Neural cell (in vitro differentiated cells): ENCODE results near the gene FLT1.

Experiments
- CTCF ChIP-seq: fragments of 450-650 bp; IDR thresholded peaks from 2 replicates; pipeline ENCODE4 v1.5.1; 2014; ENCODE audit warnings: antibody characterized with exemption, mild to moderate bottlenecking, moderate library complexity; ENCODE audit not compliant: poor library complexity, severe bottlenecking
- EP300 ChIP-seq: fragments of 450-650 bp; conservative IDR thresholded peaks from 2 replicates; pipeline ENCODE4 v1.6.1; 2014; ENCODE audit warnings: antibody characterized with exemption, mild to moderate bottlenecking, moderate library complexity; ENCODE audit not compliant: poor library complexity, severe bottlenecking
- EZH2 ChIP-seq: fragments of 200-600, 300-800 bp; shearing (Covaris generic), sonication (generic); IDR thresholded peaks from 2 replicates; pipeline ENCODE4 v1.6.1; 2014; ENCODE audit warnings: antibody characterized with exemption, low read length, borderline replicate concordance, mild to moderate bottlenecking; ENCODE audit not compliant: insufficient read depth, poor library complexity, severe bottlenecking
- POLR2AphosphoS5 ChIP-seq: IDR thresholded peaks from 2 replicates; pipeline ENCODE4 v1.6.1; 2012
- RAD21 ChIP-seq: fragments of 450-650 bp; conservative IDR thresholded peaks from 2 replicates; pipeline ENCODE4 v1.6.1; 2014; ENCODE audit warnings: antibody characterized with exemption, mild to moderate bottlenecking, moderate library complexity
- REST ChIP-seq: IDR thresholded peaks from 2 replicates; pipeline ENCODE4 v1.6.1; 2012; ENCODE audit warnings: borderline replicate concordance
- SMC3 ChIP-seq: fragments of 450-650 bp; conservative IDR thresholded peaks from 2 replicates; pipeline ENCODE4 v1.6.1; 2014; ENCODE audit warnings: antibody characterized with exemption, mild to moderate bottlenecking, moderate library complexity; ENCODE audit not compliant: poor library complexity
- TAF1 ChIP-seq: IDR thresholded peaks from 2 replicates; pipeline ENCODE4 v1.6.1; 2012; ENCODE audit warnings: low read depth

GRCh38 chr13:28526876-28527275 lies 31.9 kb upstream of the FLT1 start:
- TF ChIP-seq CTCF (no peak), EZH2 (no peak), REST (no peak), SMC3 (no peak), POLR2AphosphoS5 (no peak), EP300 (no peak), RAD21 (no peak), TAF1 (no peak)
